Fibroblast of lung (primary cell): ENCODE results near the gene CCDC97.

Source experiments
- CTCF ChIP-seq, 2 donors: IDR thresholded peaks in 1 of 2; conservative IDR thresholded peaks in 1 of 2; 1 replicate in 1 of 2; 2 replicates in 1 of 2; pipeline ENCODE4 v1.5.1; 2011 to 2012; ENCODE audit warnings: low read length in 2 of 2, control low read depth in 1 of 2, inconsistent platforms in 1 of 2, low read depth in 1 of 2, mild to moderate bottlenecking in 1 of 2
- EZH2 ChIP-seq: IDR thresholded peaks from 2 replicates; pipeline ENCODE4 v1.5.1; 2012; ENCODE audit warnings: low read length, control low read depth, mild to moderate bottlenecking; ENCODE audit errors: missing control alignments

DNA sequence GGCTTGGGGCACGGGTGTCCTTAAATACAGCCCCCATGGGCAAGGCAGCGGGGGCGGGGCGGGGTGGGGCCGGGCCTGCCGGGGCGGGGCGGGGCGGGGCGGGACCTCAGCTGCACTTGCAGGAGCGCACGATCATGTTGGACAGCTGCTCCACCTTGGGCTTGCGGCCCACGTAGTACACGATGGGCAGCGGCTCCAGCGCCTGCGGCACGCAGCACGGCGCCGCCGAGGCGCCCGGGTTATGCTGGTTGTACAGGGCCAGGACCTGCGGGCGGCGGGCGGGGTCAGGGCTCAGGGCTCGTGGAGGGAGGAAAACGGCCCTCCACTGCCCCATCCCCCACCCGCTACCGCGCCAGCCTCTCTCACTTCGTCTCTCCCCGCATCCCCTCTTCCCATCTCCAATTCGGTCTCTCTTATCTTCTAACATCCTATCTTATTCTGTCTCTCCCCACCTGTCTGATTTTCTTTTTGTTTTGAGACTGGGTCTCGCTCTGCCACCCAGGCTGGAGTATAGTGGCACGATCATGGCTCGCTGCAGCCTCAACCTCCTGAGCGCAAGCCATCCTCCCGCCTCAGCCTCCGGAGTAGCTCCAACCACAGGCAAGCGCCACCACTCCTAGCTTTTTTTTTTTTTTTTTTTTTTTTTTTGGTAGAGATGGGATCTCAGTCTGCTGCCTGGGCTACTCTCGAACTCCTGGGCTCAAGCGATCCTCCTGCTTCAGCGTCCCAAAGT lies 21.1 kb downstream of the CCDC97 start:
- TF ChIP-seq CTCF (conservative IDR thresholded peaks at IDR 0.05 in 1 of 2, IDR thresholded peaks at IDR 0.05 in 1 of 2; ENCODE audit: low read depth in 1 of 2, low read length in 2 of 2) (no peak), EZH2 (no peak)
